C4-2B (cell line): Measurements from ENCODE around the gene MBD3.
A peak's percentile ranks its signal among the peaks of the same experiment; 100 is the strongest.

Experiments
- H3K27ac ChIP-seq: fragments of 450-650 bp; 2 replicates; pipeline ENCODE4 v1.5.1; 2017
- ZFX ChIP-seq: fragments of 450-650 bp; IDR thresholded peaks from 2 replicates; pipeline ENCODE4 v1.6.1; 2017
- TF ChIP-seq, protein P1 (sequence below): fragments of 450-650 bp; conservative IDR thresholded peaks from 2 replicates; pipeline ENCODE4 v1.5.1; 2017; ENCODE audit warnings: mild to moderate bottlenecking

The MBD3 gene

DNA sequence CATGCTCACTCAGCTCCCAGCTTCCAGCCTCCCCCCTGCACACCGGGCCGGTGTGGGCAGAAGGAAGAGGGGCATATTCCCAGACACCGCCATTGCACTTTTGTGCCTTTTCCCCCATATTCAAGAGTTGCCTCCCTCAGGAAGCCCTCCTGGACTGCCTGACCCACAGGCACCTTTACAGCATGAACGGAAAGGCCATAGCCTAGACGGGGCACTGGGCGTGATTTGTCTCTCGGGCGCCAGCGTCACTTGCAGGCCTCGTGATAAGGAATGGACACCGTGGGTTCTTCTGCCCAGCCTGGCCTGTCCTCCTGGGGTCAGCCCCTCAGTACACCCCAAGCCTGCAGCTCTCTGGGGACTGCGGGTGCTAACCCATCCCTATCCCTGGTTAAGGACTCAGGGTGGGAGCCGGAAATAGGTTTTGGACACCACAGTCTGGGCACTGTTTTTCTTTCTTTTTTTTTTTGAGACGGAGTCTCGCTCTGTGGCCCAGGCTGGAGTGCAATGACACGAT is 13.5 kb upstream of the MBD3 start:
- H3K27ac ChIP-seq: peak overlapping the region; percentile 93
- TF ChIP-seq, protein P1, sequence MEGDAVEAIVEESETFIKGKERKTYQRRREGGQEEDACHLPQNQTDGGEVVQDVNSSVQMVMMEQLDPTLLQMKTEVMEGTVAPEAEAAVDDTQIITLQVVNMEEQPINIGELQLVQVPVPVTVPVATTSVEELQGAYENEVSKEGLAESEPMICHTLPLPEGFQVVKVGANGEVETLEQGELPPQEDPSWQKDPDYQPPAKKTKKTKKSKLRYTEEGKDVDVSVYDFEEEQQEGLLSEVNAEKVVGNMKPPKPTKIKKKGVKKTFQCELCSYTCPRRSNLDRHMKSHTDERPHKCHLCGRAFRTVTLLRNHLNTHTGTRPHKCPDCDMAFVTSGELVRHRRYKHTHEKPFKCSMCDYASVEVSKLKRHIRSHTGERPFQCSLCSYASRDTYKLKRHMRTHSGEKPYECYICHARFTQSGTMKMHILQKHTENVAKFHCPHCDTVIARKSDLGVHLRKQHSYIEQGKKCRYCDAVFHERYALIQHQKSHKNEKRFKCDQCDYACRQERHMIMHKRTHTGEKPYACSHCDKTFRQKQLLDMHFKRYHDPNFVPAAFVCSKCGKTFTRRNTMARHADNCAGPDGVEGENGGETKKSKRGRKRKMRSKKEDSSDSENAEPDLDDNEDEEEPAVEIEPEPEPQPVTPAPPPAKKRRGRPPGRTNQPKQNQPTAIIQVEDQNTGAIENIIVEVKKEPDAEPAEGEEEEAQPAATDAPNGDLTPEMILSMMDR: no peak
- 0 out of 2 replicates have a peak, but pooled peaks have one; percentile 13 for TF ChIP-seq ZFX

DNA sequence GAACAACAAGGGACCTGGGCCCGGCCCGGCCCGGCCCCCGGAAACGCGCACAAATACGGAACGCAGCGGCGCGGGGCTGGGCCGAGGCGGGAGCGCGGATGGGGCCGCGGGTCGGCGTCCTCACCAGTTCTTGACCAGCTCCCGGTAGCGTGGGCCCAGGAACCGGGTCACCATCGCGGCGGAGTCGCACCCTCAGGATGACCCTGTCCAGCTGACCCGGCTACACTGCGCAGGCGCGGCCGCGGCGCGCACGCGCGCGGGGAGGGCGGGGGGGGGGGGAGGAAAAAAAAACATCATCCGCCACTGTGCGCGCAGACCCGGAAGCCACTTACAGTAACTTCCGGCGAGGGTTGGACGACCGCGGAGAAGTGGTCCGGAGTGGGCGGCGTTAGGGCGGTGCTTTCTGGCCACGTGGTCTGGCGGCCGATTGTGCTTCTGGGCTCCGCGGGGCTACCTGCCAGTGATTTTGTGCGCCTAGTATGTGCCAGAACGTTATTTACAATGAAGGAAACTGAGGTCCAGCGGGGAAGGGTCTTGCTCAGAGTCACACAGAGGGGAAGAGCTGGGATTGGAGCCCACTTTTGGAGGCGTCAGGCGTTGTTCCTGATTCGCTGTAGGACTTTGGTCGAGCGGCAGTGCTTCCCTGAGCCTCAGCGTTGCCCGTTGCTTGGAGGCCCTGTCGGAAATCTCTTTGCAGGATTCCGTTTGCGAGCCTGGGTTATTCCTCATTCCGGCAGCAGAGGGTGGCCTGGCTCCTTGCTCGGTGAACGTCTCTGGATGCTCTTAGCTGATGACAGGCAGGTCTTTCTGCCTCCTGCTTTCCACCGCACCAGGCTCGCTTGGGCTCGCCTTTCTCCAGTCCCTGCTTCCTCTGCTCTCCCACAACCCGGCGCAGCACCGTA is 12.8 kb upstream of the MBD3 start, which contains the start of gene UQCR11:
UQCR11 (minus strand) TSS at position 227 of the 902 bp plus-strand sequence; CDS start at position 174, 53 bp downstream.
- peak; percentile 83; the same call in 1 of the 2 replicates for TF ChIP-seq ZFX
- TF ChIP-seq, protein P1: no peak; the same call in 1 of the 2 replicates
- H3K27ac ChIP-seq: peak within 1 kb of the TSS; percentile 93

DNA sequence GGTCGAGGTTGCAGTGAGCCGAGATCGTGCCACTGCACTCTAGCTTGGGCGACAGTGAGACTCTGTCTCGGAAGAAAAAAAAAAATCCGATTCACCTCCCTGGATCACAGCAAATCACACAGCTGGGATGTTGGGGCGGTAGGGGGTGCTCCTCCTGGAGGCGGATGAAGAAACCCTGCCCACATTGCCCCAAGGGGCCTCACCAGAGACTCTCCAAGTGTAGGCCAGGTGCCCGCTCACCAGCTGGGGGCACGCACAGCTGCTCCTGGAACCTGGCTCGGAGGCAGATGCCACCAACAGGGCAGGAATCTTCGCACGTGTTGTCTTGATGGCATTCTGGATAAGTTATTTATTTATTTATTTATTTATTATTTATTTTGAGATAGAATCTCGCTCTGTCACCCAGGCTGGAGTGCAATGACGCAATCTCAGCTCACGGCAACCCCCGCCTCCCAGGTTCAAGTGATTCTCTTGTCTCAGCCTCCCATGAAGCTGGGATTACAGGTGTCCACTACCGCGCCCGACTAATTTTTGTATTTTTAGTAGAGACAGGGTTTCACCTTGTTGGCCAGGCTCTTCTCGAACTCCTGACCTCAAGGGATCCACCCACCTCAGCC is 9.5 kb upstream of the MBD3 start:
- TF ChIP-seq, protein P1: no peak
- TF ChIP-seq ZFX: no peak

DNA sequence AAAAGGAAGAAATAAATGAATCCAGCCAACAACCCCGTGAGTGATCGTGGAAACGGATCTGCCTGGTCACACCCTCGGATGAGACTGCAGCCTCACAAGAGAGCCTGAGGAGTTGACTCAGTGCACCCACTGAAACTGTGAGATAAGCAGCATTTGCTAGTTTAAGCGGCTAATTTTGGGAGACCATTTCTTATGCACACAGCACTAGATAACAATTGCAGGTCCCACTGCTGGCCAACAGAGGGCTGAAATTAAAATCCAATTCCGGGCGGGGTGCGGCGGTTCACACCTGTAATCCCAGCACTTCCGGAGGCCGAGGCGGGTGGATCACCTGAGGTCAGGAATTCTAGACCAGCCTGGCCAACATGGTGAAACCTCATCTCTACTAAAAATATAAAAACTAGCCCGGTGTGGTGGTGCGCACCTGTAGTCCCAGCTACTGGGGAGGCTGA is 9.0 kb upstream of the MBD3 start:
- TF ChIP-seq, protein P1: no peak; the same call in 1 of the 2 replicates
- no peak for TF ChIP-seq ZFX
- no peak overlapping the region for H3K27ac ChIP-seq

More for the DNA sequence above, 9.5 kb upstream of the MBD3 start:
- no peak overlapping the region for H3K27ac ChIP-seq

DNA sequence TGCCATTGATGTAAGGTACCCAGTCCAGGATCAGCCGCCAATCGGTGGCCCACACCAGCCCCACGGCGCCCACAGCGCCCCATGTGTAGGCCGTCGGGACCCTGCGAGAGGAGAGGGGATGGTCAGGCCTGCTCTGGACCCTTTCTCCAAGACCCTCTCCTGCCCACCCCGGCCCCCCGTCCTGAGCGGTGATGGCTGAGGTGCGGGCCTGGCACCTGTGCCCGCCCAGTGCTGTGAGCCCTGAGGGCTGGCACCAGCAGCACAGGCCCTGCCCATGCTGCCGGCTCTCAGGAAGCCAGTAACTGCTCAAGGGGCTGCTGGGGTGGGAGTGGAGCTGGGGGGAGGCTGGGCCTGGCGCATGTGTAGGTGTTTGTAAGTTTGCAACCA is 6.8 kb upstream of the MBD3 start:
- TF ChIP-seq, protein P1: no peak
- TF ChIP-seq ZFX: no peak
- no peak overlapping the region for H3K27ac ChIP-seq

DNA sequence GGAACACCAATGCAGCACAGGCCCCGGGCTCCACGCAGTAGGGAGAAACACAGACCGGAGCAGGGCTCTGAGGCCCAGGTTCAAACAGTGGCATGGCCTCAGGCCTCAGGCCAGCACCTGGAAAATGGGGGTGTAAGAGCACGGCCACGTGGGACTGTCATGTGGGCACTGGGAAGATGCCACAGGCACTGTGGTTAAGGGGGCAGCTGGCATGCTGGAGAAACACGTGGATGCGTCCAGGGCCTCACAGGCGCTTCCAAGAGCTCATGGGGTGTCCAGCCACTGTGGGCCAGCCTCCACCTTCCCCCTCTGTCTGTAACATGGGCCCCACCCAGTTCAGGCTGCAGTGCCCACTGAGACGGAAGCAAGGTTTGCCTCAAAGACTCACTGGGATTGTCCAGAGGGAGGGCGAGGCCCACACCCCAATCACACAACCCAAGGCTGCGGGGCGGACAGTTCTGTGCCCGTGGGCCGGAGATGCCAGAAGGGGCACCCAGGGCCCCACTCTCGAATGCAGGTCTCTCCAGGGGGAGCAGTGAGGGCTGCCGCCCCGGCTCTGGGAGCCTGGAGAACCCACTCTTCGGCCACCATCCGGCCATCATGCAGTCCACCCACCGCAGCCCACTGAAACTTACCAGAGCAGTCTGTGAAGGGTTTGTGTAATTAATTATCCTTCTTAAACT is 6.3 kb upstream of the MBD3 start:
- H3K27ac ChIP-seq: no peak overlapping the region
- TF ChIP-seq ZFX: no peak
- TF ChIP-seq, protein P1: no peak
